HG03108 (cell line): ENCODE results near the gene SMARCA4.
"Not testable (repeated sequence)": the region's sequence is repeated elsewhere in the genome, so short reads cannot be mapped to it uniquely, and the experiment has no call there.

Experiments
- ATAC-seq: cut with Tn5 transposase; IDR thresholded peaks from one replicate; pipeline ENCODE4 v1.9.1; 2021; ENCODE audit warnings: moderate library complexity; ENCODE audit not compliant: unreplicated experiment

Gene SMARCA4

GRCh38 chr19:10976131-10976892, 15.5 kb downstream of the SMARCA4 start:
- ATAC-seq = no peak

- no peak for ATAC-seq
These were observed 16.9 kb downstream of the SMARCA4 start for GRCh38 chr19:10977742-10978092.

GRCh38 chr19:10979951-10980381, 19.1 kb downstream of the SMARCA4 start:
- ATAC-seq = no peak

GRCh38 chr19:10981252-10981895, 20.5 kb downstream of the SMARCA4 start:
- no peak for ATAC-seq

GRCh38 chr19:10983026-10983425, 22.2 kb downstream of the SMARCA4 start:
- no peak for ATAC-seq

GRCh38 chr19:10984166-10984735, 23.4 kb downstream of the SMARCA4 start:
- no peak for ATAC-seq

- ATAC-seq = no peak
These were observed 24.7 kb downstream of the SMARCA4 start for GRCh38 chr19:10985502-10985901.

- ATAC-seq = no peak
These were observed 25.7 kb downstream of the SMARCA4 start for GRCh38 chr19:10986301-10987127.

- ATAC-seq = no peak
These were observed 26.9 kb downstream of the SMARCA4 start for GRCh38 chr19:10987571-10988297.

GRCh38 chr19:10988380-10988779, 27.6 kb downstream of the SMARCA4 start:
- no peak for ATAC-seq

GRCh38 chr19:10988921-10989320, 28.1 kb downstream of the SMARCA4 start:
- no peak for ATAC-seq

- ATAC-seq = no peak
These were observed 30.2 kb downstream of the SMARCA4 start for GRCh38 chr19:10991076-10991475.

- ATAC-seq = no peak
These were observed 30.8 kb downstream of the SMARCA4 start for GRCh38 chr19:10991521-10992081.

GRCh38 chr19:10992174-10992573, 31.3 kb downstream of the SMARCA4 start:
- not testable (repeated sequence) for ATAC-seq

GRCh38 chr19:10995926-10996600, 35.2 kb downstream of the SMARCA4 start:
- no peak for ATAC-seq

- no peak for ATAC-seq
These were observed 37.3 kb downstream of the SMARCA4 start for GRCh38 chr19:10998045-10998533.

- ATAC-seq = no peak
These were observed 37.8 kb downstream of the SMARCA4 start for GRCh38 chr19:10998666-10999065.

- ATAC-seq = no peak
These were observed 44.7 kb downstream of the SMARCA4 start for GRCh38 chr19:11005521-11005920.

GRCh38 chr19:11007385-11007784, 46.6 kb downstream of the SMARCA4 start:
- ATAC-seq = no peak
